ENCODE measurements around the gene ADH1B. TPM values are rescaled to one million over a fixed set of nuclear protein-coding genes. Genes with fewer than 3 reads are reported as not detected.
A peak's percentile ranks its signal among the peaks of the same experiment; 100 is the strongest.
"Not testable (repeated sequence)": the region's sequence is repeated elsewhere in the genome, so short reads cannot be mapped to it uniquely, and the experiment has no call there.

ADH1B gene
- total and polyA plus RNA-seq, 12 donors = 20.0 to 615 (median 233) TPM

DNA sequence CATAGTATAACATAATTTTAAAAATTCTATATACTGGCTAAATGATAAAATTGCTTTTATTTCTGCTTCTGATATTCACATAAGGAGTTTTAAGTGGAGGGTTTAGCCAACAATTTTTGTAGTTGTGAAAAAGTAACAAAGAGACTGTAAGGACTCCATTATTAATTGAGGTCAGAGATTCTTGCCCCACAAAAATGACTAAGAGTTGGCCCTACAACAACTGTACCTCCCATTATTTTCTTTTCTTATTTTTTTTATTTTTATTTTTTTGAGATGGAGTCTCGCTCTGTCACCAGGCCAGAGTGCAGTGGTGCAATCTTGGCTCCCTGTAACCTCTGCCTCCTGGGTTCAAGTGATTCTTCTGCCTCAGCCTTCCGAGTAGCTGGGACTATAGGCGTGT lies 9.4 kb upstream of the ADH1B start:
- no peak overlapping the region for H3K27ac ChIP-seq

DNA sequence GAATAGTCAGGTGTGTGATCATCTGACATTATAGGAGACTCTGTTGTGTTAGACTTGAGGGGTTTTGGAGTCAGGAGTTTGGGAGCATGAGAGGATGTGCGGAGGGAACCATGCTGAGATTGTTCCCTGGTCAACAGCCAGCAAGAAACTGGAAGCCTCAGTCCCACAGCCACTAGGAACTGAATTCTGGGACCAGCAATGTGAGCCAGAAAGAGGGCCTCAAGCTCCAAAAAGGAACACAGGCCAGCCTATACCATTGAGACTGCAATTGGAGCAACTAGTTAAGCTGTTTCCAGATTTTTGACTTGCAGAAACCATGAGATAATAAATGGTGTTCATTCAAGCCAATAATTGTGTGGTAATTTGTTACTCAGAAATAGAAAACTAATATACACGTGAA lies 8.7 kb upstream of the ADH1B start:
- 64 to 70% (median 66%) methylated on average over 2 of the region's 2 CpGs for WGBS, 4 donors
- H3K36me3 ChIP-seq (replicated peaks in 1 of 2) = no peaks in the 10 kb centered on the region
- intact Hi-C loops (cut with DNase I) = no loop called here
- H3K27ac ChIP-seq = no peak overlapping the region
- no peaks in the 10 kb centered on the region for H3K27me3 ChIP-seq
- no peak for TF ChIP-seq POLR2A (IDR thresholded peaks at IDR 0.05)
- no peak for TF ChIP-seq CTCF (IDR thresholded peaks at IDR 0.05)
- H3K4me1 ChIP-seq (replicated peaks in 1 of 2) = no peaks in the 10 kb centered on the region
- DNase-seq = no peak
- no peak overlapping the region for H3K4me3 ChIP-seq
- no peaks in the 10 kb centered on the region for H3K9me3 ChIP-seq (replicated peaks in 1 of 3)

More for the DNA sequence above, 9.4 kb upstream of the ADH1B start:
- H3K36me3 ChIP-seq (replicated peaks in 1 of 2) = no peaks in the 10 kb centered on the region
- DNase-seq = no peak
- no peaks in the 10 kb centered on the region for H3K9me3 ChIP-seq (replicated peaks in 1 of 3)
- no peak overlapping the region for H3K4me3 ChIP-seq
- WGBS, 4 donors = 63 to 77% (median 71%) methylated on average over 3 of the region's 3 CpGs
- no peak for TF ChIP-seq POLR2A (IDR thresholded peaks at IDR 0.05)
- no peaks in the 10 kb centered on the region for H3K27me3 ChIP-seq
- intact Hi-C loops (cut with DNase I) = no loop called here
- no peaks in the 10 kb centered on the region for H3K4me1 ChIP-seq (replicated peaks in 1 of 2)

DNA sequence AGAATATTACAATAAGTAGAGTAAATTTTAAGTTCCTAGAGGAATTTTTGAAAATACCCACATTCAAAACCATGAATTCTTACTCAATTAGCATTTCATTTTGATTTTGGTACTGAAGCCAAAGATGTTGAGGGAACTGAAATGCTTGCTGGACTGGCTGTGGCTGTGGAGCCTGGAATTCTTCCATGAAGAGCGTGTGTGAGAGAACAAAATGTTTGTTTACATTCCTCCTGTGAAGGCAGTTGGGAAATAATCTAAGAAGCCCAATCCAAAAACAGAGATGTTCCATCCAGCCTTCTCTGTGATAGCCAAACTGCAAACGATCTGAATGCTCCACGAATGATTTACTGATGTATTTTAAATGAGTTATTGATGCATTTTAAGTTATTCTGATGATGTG lies 3.8 kb upstream of the ADH1B start:
- H3K27ac ChIP-seq = peak overlapping the region in 1 of 5 donors; percentile 27
- no peaks in the 10 kb centered on the region for H3K36me3 ChIP-seq (replicated peaks in 1 of 2)
- H3K9me3 ChIP-seq (replicated peaks in 1 of 3) = no peaks in the 10 kb centered on the region
- WGBS, 4 donors = 36 to 59% (median 43%) methylated on average over 3 of the region's 3 CpGs
- no peak overlapping the region for H3K4me3 ChIP-seq
- TF ChIP-seq CTCF (IDR thresholded peaks at IDR 0.05) (no peak), POLR2A (IDR thresholded peaks at IDR 0.05) (no peak)
- no peaks in the 10 kb centered on the region for H3K4me1 ChIP-seq (replicated peaks in 1 of 2)
- DNase-seq = peak in 4 of 7 donors; percentile 17 to 44 (median 23)
- H3K27me3 ChIP-seq = no peaks in the 10 kb centered on the region
- intact Hi-C loops (cut with DNase I) = no loop called here

DNA sequence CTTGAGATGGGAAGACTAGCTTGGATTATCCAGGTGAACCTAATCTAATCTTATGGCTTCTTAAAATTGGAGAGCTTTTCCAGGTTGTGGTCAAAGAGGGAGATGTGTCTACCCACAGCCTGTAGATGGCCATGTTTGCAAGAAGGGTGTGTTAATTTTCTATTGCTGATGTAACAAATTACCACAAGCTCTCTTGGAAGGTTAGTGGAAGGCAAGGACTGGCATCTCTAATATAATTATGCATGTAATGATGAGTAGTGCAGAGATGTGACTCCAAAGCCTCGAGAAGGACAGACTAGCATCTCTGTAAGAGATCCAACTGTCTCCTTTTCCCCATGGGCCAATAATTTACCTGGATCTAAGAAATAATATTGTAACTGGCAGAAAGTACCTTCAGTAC lies 3.2 kb upstream of the ADH1B start:
- H3K4me3 ChIP-seq = no peak overlapping the region
- TF ChIP-seq CTCF (IDR thresholded peaks at IDR 0.05) (no peak), POLR2A (IDR thresholded peaks at IDR 0.05) (no peak)
- no peaks in the 10 kb centered on the region for H3K4me1 ChIP-seq (replicated peaks in 1 of 2)
- 36 to 42% (median 39%) methylated on average over 1 of the region's 1 CpG for WGBS, 4 donors
- H3K27me3 ChIP-seq = no peaks in the 10 kb centered on the region
- H3K27ac ChIP-seq = peak overlapping the region in 2 of 5 donors; percentile 27 to 41
- intact Hi-C loops (cut with DNase I) = no loop called here
- no peaks in the 10 kb centered on the region for H3K36me3 ChIP-seq (replicated peaks in 1 of 2)
- DNase-seq = no peak
- H3K9me3 ChIP-seq (replicated peaks in 1 of 3) = no peaks in the 10 kb centered on the region

DNA sequence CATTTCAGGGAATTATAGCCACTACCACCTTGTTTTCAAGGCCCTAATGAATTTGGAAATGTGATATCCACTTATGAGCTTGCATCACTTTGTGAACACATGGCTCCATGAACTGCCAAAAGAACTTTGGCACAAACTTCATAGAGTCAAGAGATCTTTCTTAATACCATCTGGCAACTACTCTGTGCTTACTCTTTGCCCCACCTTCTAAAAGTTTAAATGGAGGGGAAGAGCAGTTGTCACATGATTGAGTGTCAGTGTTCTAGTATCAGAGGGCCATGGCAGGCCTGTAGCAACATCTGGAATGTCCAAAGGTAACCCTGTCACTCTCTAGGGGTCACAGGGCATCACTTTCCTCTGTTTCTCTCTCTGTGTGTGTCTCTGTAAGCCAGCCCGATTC lies 2.6 kb upstream of the ADH1B start:
- no peak for DNase-seq
- no peaks in the 10 kb centered on the region for H3K36me3 ChIP-seq (replicated peaks in 1 of 2)
- H3K4me3 ChIP-seq = no peak overlapping the region
- no peaks in the 10 kb centered on the region for H3K27me3 ChIP-seq
- no peaks in the 10 kb centered on the region for H3K4me1 ChIP-seq (replicated peaks in 1 of 2)
- intact Hi-C loops (cut with DNase I) = no loop called here
- H3K9me3 ChIP-seq (replicated peaks in 1 of 3) = no peaks in the 10 kb centered on the region
- 69 to 79% (median 75%) methylated on average over 1 of the region's 1 CpG for WGBS, 4 donors
- H3K27ac ChIP-seq = peak overlapping the region in 2 of 5 donors; percentile 27 to 41
- TF ChIP-seq CTCF (IDR thresholded peaks at IDR 0.05) (no peak), POLR2A (IDR thresholded peaks at IDR 0.05) (no peak)

GRCh38 chr4:99317811-99318210 lies 3.4 kb downstream of the ADH1B start:
- Histone ChIP-seq H3K4me3 (peak overlapping the region in 1 of 4 donors; percentile 28), H3K27ac (peak overlapping the region in 3 of 5 donors; percentile 5 to 30 (median 15))
- H3K27me3 ChIP-seq; intact Hi-C loops (cut with DNase I); H3K9me3 ChIP-seq (replicated peaks in 1 of 3); DNase-seq; H3K4me1 ChIP-seq (replicated peaks in 1 of 2); H3K36me3 ChIP-seq (replicated peaks in 1 of 2): not testable (repeated sequence)
- 76 to 80% (median 77%) methylated on average over 6 to 8 of the region's 8 CpGs for WGBS, 4 donors

All from adrenal gland (tissue), 12 donors.